ENCODE results near the gene PRICKLE2. TPM values are rescaled to one million over a fixed set of nuclear protein-coding genes. Genes with fewer than 3 reads are reported as not detected.

The PRICKLE2 gene
- polyA plus RNA-seq, 2 of the 4 experiments (the other 2 are of a cell fraction), result 5.3 to 6.3 TPM

DNA sequence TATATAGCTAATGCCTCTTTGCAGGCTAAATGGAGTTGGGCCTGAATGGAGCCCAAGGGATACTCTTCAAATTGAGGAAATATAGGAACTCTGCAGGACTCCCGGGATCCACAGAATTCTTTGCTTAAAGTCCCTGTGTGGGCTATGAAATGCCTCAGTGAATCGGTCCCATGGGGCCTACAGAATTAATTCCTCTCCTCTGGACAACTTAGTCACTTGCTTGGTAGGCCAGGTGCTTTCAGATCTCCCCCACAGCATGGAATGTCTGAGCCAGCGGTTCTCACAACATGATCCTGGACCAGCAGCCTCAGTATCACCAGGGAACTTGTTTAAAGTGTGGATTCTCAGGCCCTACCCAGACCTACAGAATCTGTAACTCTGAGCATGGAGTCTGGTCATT is 15.1 kb upstream of the PRICKLE2 start:
- CTCF ChIA-PET, result interaction anchor here (1.2 to 2.0 kb wide), 4 partner anchors 15 to 26 kb away, joined by 4 to 8 read pairs (median 4); partner anchors contain the start of gene PRICKLE2
- TF ChIP-seq FOSB (CRISPR knock-in tag; IDR thresholded peaks at IDR 0.05) (no peak), RNF2 (IDR thresholded peaks at IDR 0.05; ENCODE audit: borderline replicate concordance, low read depth) (no peak), ZC3H11A (IDR thresholded peaks at IDR 0.05) (no peak), MAZ (IDR thresholded peaks at IDR 0.05; ENCODE audit: borderline replicate concordance, low read depth, low read length) (no peak), FOSL2 (IDR thresholded peaks at IDR 0.05) (no peak), FOSL2 (CRISPR knock-in tag; IDR thresholded peaks at IDR 0.05) (no peak), MYC (IDR thresholded peaks at IDR 0.05; ENCODE audit: borderline replicate concordance, low read length) (no peak), JUNB (IDR thresholded peaks at IDR 0.05) (no peak)
- TF ChIP-seq, protein P1, sequence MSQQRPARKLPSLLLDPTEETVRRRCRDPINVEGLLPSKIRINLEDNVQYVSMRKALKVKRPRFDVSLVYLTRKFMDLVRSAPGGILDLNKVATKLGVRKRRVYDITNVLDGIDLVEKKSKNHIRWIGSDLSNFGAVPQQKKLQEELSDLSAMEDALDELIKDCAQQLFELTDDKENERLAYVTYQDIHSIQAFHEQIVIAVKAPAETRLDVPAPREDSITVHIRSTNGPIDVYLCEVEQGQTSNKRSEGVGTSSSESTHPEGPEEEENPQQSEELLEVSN (IDR thresholded peaks at IDR 0.05; ENCODE audit: borderline replicate concordance, low read depth), result no peak
- Histone ChIP-seq H3K4me1 (peaks cover 34% of the 10 kb centered on the region), H3K9me3 (no peaks in the 10 kb centered on the region), H3K27ac (peak overlapping the region; percentile 93 to 95), H3K4me2 (no peak overlapping the region), H3K4me3 (no peak overlapping the region)
- DNase-seq (ENCODE audit: low read depth in 1 of 2, low spot score in 1 of 2) (no peak), FAIRE-seq (no peak), ATAC-seq (no peak)
- POLR2A ChIA-PET, result no interaction called here
- 95% methylated on average over 2 of the region's 3 CpGs for WGBS (ENCODE audit: missing lambda C conversion rate)

DNA sequence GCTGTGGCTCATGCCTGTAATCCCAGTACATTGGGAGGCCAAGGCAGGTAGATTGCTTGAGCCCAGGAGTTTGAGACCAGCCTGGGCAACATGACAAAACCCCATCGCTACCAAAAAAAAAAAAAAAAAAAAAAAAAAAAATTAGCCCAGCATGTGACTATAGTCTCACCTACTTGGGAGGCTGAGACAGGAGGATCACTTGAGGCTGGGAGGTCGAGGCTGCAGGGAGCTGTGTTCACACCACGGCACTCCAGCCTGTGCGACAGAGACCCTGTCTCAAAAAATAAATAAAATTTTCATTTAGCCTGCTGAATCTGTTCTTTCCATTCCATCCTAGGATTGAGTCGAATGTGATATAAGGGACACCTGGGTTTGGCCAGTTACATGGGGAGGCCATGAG is 14.6 kb upstream of the PRICKLE2 start:
- ATAC-seq, result no peak
- no peak for DNase-seq (ENCODE audit: low read depth in 1 of 2, low spot score in 1 of 2)
- no peak overlapping the region for H3K4me3 ChIP-seq
- WGBS (ENCODE audit: missing lambda C conversion rate), result 83% methylated on average over 5 of the region's 5 CpGs
- peaks cover 34% of the 10 kb centered on the region for H3K4me1 ChIP-seq
- FAIRE-seq, result no peak
- CTCF ChIA-PET, result interaction anchor here (0.8 to 2.0 kb wide), 4 partner anchors 13 to 244 kb away, joined by 3 to 8 read pairs (median 4); no protein-coding TSS in a partner anchor
- TF ChIP-seq RARB (CRISPR knock-in tag; IDR thresholded peaks at IDR 0.05), result no peak
- TF ChIP-seq, protein P2, sequence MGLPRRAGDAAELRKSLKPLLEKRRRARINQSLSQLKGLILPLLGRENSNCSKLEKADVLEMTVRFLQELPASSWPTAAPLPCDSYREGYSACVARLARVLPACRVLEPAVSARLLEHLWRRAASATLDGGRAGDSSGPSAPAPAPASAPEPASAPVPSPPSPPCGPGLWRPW (IDR thresholded peaks at IDR 0.05), result no peak
- TF ChIP-seq RFX5 (IDR thresholded peaks at IDR 0.05), result no peak
- TF ChIP-seq, protein P3, sequence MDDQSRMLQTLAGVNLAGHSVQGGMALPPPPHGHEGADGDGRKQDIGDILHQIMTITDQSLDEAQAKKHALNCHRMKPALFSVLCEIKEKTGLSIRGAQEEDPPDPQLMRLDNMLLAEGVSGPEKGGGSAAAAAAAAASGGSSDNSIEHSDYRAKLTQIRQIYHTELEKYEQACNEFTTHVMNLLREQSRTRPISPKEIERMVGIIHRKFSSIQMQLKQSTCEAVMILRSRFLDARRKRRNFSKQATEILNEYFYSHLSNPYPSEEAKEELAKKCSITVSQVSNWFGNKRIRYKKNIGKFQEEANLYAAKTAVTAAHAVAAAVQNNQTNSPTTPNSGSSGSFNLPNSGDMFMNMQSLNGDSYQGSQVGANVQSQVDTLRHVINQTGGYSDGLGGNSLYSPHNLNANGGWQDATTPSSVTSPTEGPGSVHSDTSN (IDR thresholded peaks at IDR 0.05), result no peak
- TF ChIP-seq NPAS2 (CRISPR knock-in tag; IDR thresholded peaks at IDR 0.05; ENCODE audit: borderline replicate concordance), result no peak
- TF ChIP-seq, protein P4, sequence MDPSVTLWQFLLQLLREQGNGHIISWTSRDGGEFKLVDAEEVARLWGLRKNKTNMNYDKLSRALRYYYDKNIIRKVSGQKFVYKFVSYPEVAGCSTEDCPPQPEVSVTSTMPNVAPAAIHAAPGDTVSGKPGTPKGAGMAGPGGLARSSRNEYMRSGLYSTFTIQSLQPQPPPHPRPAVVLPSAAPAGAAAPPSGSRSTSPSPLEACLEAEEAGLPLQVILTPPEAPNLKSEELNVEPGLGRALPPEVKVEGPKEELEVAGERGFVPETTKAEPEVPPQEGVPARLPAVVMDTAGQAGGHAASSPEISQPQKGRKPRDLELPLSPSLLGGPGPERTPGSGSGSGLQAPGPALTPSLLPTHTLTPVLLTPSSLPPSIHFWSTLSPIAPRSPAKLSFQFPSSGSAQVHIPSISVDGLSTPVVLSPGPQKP (IDR thresholded peaks at IDR 0.05; ENCODE audit: low read depth, low read length), result no peak
- no peak for TF ChIP-seq CEBPB (IDR thresholded peaks at IDR 0.05)
- no peak for TF ChIP-seq RCOR1 (IDR thresholded peaks at IDR 0.05; ENCODE audit: low read depth, low read length)
- TF ChIP-seq RAD21 (conservative IDR thresholded peaks at IDR 0.05 in 1 of 2, IDR thresholded peaks at IDR 0.05 in 1 of 2), result no peak
- TF ChIP-seq, protein P5, sequence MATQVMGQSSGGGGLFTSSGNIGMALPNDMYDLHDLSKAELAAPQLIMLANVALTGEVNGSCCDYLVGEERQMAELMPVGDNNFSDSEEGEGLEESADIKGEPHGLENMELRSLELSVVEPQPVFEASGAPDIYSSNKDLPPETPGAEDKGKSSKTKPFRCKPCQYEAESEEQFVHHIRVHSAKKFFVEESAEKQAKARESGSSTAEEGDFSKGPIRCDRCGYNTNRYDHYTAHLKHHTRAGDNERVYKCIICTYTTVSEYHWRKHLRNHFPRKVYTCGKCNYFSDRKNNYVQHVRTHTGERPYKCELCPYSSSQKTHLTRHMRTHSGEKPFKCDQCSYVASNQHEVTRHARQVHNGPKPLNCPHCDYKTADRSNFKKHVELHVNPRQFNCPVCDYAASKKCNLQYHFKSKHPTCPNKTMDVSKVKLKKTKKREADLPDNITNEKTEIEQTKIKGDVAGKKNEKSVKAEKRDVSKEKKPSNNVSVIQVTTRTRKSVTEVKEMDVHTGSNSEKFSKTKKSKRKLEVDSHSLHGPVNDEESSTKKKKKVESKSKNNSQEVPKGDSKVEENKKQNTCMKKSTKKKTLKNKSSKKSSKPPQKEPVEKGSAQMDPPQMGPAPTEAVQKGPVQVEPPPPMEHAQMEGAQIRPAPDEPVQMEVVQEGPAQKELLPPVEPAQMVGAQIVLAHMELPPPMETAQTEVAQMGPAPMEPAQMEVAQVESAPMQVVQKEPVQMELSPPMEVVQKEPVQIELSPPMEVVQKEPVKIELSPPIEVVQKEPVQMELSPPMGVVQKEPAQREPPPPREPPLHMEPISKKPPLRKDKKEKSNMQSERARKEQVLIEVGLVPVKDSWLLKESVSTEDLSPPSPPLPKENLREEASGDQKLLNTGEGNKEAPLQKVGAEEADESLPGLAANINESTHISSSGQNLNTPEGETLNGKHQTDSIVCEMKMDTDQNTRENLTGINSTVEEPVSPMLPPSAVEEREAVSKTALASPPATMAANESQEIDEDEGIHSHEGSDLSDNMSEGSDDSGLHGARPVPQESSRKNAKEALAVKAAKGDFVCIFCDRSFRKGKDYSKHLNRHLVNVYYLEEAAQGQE (IDR thresholded peaks at IDR 0.05), result no peak
- peak overlapping the region; percentile 93 to 95 for H3K27ac ChIP-seq
- H3K4me2 ChIP-seq, result peak overlapping the region; percentile 91
- POLR2A ChIA-PET, result interaction anchor here (1.4 kb wide), 1 partner anchor 14 kb away, joined by 8 read pairs; the partner anchor contains the start of gene PRICKLE2
- H3K9me3 ChIP-seq, result no peaks in the 10 kb centered on the region
